ENCODE measurements around the gene DYSF.

DYSF gene

DNA sequence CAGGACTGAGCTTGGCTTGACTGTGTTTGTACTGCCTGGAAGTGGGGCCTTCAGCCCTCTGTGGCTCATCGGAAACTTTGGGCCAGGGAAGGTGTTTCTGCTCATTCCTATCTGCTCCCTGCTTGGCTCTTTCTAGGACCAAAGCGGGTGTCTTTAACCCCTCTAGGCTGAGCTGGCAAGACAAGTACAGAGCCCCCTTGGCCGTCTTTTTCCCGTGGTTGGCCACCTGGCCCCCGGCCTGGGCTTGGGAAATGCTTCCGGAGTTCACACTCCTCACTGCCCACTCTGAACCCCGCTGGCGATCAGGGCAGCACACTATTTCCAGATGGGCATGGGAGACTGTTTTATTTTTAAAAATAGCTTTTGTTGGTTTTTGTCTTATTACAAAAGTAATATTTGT, 243.0 kb downstream of the DYSF start:
- DNase-seq = no peak

DNA sequence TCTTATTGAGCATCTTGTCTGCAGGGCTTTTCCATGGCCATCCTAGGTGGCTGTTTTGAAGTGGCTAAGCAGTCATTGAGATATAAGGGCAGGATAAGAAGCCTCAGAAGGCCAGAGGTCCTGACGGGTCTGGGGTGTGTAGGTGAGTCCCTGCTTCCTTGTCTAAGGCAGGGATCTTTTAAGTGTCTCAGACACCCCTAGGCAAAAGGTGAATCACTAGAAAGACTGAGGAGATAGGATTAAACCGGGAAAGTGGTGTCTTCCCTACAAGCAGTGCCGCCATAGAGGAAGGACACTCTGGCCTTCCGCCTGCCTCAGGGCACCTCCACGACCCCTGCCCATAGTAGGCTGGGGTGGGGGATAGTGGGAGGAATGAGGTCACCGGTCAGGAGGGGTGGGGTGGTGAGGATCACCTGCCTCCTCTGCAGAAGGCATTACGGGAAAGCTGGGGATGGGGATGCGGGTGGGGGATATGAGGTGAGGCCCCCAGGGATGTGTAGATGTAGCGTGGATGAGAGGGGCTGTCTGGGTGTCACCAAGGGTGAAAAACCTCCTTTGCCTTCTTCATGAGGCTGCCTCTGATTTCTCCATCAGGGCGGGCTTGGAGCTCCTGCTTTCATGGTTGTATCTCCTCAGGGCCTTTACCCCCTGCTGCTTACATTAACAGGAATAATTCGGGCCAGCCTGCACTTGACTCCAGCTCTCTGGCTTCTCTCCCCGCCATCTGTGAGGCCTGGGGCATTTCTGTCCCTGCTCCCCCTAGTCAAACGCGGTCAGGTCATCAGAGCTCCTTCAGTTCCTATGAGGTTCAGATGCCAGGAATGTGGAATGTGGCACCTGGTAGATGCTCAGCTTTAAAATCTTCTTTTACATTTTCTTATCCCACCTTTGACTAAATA, 244.0 kb downstream of the DYSF start:
- no peak for DNase-seq

DNA sequence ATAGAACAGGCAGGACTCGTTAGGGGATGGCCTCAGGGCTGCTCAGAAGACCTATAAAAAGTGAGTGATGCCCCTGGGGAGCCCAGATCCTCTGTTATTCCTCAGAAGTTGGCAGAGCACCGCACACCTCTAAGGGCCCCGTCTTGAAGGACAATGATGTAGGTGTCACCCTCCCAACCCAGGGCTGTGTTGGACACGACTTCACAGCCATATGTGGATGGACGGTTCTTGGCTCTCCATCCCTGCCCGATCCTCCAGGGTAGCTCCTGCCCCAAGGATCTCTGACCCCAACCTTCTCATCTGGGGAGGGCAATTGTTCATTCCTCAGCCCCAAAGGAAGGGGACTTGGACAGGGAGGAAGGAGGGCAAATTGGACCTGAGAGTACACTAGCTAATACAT, 246.1 kb downstream of the DYSF start:
- no peak for DNase-seq

DNA sequence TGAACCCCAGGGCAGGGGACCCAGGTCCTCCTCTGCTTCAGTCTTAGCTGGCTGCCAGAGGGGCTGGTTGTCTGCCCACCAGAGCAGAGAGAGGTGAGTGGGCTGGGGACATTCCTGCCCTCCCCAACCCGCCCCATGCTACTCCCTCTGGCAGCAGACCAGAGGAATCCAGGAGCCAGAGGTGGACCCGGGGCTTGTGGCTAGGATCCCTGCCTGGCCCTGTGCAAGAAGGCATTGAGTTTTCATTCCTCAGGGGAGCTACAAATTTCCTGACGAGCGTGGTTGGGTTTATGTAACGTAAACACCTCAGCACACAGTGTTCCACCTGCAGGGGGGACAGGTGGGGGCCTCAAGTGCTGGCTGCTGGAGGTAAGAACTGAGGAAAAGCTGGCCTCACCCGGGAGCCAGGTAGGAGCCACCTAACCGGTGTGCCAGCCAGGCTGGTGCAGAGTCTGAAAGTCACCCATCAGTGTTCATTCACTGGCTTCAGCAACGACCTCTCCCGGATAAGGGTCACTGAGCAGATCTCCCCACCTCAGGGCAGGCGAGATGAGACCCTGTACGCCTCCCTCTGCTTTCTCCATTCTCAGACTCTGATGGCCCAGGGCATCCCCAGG, 246.8 kb downstream of the DYSF start:
- DNase-seq = peak in 1 of 2 donors; percentile 6

DNA sequence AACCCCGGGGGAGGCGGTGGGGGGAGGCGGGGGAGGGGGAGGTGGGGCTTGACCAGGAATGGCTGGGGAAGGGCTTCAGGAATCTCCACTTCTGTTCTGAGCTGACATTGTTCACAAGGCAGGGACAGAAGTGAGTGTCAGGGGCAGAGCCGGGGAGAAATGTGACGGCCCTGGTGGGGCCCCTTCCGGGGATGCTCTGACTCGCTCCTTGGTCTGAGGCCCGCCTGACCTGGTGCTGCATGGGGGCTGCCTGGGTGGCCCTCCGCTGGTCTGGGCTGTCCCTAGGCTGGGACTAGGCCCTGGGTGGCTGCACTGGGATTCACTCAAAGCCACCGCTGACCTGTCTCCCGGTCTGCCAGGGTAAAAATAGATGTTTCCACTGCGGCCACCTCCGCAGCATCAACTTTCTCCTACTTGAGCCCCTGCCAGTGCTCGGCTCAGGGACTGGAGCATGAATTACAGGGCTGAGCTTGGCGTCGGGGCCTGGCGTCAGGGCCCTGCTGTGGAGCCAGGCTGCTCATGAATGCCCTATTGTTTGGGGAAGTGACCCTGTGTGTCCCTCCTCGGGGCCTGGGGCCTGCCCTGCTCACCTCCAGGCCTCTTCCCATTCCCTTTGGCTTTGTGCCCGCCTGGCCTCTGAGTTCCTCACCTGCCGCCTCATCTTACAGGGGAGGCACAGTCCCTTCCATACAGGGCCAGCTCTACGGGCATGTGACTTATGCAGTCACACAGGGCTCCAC, 247.5 kb downstream of the DYSF start:
- peak in 1 of 2 donors; percentile 6 for DNase-seq

DNA sequence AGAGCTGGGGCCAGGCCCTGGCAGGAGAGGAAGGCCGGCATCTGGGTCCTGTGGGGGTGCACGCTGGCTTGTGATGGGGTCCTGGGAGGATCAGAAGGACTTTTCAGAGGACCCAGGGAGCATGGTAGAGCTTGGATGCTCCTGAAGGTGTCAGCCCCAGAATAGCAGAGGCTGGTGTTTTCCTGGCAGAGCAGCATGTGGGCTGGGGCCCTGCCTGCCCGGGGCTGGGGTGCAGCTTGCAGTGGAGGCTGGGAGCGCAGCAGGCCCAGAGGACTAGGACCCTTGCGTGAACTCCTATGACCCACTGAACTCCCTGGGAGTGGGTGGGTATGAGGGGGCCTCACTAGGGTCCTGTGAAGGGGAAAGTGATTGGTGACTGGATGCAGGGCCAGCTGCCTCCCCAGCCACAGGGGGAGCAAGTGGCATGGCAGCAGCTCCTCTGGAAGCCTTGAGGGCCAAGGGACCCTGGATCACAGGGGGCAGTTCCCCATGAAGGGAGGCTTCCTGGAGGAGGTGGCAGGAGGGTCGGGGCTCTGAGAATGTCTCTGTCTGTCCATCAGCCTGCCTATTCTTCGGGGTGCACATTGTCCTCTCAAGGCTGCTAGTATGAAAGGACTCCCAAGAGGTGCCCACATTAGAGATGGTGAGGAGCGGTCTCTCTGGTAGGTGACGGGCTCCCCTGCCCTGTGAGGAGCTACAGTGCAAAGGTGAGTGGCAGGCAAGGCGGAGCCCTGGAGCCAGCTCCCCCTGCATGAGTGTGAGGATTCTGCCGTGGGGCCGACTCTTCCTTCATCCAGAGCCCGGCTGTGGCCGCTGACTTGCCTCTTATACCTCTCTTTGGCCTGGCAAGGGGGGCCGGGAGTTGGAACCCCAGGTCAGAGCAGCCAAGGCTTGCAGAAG, 249.0 kb downstream of the DYSF start:
- DNase-seq = no peak

DNA sequence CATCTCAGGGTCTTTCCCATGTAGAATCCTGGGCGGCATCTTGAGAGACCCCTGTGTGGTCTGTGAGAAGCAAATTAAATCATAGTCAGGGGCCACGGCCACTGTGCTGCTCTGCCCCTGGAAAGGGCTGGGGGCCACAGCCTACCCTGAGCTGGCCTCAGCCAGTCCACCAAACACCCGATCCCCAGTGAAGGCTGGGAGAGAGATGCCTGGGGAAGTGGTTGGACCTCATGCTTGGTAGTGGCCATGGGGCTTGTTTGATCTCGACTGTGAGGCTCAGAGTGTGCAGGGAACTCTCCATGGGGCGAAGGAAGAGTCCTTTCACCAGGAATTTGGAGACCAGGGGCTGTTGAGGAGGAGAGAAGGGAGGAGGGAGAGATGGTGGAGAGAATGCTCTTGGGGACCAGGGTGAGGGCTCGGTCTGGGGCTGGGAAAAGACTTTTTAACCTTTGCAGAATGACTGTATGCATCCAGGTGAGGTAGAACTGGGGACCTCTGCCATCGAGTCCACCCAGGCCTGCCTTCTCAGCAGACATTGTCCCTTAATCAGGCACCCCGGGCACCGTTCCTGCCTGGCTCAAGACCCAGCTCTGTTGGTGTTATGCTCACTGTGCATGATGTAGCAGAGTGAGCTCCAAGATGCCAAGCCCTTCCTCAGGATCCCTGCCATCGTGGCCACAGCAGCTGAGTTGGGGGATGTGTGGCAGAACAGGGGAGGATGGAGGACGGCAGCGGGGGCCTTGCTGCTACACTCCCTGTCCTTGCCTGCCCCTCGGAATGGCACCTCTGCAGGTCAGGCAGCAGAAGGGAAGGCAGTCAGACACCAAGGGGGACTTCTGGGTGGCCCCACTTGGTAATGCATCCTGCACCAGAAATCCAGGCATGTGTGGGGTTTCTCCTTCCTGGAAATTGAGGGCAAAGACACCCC, 249.9 kb downstream of the DYSF start:
- no peak for DNase-seq

DNA sequence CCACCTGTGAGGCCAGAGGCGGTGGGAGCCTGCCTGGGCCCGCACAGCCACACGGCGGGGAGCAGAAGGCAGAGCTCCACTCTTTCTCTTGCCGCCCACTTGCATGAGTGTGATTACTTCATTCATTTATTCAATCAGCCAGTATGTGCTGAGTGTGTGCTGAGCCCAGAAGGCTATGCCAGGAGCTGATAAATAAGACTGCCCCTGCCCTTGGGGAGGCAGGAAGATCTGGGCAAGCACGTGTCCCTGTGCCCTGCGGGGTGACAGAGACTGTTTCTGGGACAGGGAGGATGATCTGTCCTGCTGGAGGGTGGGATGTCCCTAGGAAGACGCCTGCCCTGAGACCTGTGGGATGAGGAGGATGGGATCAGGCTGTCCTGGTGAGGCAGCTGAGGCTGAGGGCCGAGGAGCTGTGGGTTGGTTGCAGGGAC, 250.8 kb downstream of the DYSF start:
- no peak for DNase-seq

DNA sequence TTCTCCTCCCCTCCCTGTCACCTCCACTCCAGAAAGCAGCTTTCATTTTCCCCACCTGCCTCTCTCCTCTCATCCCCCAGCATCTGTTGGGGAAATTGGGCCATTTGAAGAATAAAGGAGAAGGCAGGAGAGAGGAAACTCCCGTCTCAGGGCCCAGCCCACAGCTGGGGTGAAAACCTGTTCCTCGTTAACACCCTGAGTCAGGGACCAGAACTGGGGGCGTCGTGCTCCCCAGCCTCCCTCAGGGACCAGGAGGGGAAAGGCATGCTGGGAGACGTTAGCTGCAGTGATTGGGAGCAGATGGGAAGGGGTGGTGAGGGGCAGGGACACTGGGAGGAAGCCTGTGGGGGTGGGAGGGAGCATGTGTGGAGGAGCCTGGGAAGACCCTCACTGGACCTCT, 251.3 kb downstream of the DYSF start:
- no peak for DNase-seq

DNA sequence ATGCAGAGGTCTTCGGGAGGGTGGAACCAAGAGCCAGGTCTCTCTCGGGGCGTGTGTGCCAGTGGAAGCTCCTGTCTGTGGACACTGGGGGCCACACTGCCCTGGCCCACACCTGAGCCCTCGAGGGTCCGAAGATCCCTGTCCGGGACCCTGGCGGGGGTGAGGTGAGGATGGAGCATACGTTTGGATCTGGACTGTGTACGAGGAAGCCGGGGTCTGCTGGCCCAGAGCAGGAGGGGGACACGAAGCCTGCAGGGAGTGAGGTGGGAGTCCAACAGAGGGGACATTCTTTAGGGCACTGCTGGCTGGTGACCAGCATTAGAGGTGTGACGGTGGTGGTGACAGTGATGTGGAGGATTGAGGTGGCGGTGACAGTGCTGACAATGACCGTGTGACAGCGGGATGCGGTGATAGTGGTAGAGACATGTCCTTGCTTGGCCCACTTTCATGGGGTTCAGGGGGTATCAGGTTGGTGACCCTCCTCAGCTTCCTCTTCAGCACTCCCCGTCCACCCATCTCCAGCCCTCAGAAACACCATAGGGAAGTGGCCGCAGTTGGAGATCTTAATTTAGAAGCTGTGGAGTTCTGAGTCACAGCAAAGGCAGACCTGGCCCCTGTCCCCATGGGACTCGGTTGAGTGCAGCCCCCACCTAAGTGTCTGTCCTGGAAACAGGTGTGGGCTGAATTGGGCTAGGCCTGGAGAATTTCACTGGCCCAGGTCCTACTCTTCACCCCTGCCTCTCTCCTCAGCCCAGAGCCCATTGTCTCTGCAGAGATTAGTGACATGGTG, 252.0 kb downstream of the DYSF start:
- no peak for DNase-seq

DNA sequence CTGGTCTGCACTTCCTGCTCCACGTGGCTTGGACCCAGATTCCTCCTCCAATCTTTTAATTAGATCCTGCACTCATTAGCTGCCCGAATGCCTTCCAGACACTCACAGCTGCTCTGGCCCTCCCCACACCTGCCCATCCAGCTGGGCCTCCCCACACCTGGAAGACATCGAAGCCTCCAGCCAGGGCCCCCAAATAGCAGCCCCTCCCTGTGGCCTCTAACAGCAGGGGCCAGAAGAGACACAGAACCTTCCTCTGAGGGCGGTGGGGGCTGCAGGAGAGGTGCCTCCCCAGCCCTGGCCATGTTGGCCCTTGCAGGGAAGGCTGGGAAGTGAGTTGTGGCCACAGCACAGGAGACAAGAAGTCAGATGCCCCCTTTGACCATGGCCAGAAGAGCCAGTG, 252.8 kb downstream of the DYSF start:
- DNase-seq = no peak

DNA sequence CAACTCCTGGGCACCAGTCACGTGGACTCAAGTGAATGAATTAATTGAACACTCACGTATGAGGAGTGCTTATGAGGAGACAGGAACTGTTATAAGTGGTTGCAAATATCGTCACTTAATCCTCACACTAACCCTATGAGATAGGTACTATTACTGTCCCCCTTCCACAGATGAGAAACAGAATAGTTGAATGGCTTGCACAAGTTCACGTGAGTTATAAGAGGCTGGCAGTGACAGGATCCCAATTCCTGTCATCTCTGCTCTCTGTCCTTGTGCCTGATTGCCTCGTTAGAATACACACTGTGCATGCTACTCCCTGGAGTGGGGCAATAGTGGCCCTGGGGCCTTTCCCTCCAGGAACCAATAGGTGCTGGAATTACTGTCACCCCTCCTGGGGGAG, 253.5 kb downstream of the DYSF start:
- no peak for DNase-seq

DNA sequence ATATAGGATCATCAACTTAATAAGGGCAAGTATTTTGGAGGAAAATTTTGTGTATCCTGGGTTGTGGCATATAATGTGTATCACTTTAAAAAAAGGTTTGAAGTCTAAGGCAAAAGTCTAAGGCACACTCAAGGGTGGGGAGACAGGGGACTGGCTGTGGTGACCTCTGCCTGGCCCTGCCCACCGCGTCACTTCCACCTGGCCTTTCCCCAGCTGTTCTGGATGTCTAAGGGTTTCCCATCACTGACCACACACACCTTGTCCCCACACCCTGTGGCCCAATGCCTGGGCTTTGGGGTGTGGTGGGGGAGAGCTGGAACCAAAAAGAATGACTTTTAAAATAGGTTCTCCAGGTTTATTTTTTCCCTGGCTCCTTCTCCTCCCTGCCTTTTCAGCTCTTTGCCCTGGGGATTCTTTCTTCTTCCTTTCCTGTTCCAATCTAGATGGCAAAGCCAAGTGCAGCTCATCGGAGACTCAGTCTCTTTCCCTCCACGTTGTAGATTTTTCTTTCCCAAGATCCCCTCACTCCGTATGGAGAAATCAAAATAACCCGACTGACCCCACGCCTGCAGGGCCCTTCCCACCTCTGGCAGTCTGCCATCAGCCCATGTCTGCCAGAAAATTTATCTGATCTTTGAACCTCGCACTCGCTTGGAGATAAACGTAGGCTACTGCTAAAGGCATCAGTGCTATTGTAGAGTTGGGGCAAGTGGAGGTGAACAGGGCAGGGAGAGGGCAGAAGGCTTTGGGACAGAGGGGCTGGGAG, 257.2 kb downstream of the DYSF start:
- DNase-seq = no peak

DNA sequence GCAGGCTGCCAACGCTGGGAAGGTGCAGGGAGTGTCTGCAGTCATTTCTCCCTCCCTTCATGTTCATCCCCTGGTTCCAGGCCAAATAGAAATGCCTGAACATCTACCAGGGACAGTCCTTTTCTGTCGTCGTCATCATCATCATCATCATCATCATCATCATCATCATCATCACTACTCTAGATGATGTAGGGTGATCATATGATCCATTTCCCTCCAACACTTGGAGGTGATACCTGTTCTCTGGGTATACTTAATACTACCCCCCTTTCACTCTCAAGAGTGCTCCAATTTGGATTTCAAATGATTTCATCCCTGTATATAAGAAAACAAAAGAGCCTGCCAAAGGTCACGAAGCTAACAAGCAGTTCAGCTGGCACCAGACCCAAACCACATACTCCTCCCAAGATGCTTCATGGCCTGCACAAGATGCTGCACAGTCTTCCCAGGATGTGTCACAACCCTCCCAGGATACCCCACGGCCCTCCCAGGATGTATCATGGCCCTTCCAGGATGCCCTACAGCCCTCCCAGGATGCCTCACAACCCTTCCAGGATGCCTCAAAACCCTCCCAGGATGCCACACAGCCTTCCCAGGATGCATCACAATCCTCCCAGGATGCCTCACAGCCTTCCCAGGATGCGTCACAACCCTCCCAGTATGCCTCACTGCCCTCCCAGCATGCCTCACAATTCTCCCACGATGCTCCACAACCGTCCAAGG, 257.9 kb downstream of the DYSF start:
- no peak for DNase-seq

DNA sequence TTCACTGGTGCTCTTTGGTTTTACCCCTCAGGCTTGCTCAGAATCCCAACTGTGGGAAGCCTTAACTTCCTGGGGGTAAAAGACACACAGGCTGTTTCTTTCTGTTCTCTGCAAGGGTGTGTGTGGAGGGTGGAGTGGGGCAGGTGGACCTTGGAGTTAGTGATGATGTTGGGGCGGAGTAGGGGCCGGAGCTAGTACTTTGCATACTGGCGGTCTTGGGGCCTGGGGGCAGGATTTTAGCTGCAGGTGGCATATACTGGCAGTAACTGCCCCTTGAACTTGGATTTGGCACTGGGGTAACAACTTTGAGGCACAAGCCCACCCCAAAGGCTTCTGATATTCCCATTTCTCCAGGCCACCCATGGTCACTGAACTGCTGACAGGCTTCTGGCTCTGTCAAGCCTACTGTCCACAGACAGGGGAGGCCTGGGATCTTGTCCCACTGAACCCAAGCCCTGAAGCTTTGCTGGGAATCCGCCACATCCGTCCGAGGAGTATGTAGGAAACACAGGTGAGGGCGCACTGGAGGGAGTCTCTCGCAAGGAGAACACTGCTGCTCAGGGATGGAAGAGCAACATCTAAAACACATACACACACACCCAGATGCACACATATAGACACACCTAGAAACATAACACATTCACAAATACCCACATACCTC, 258.9 kb downstream of the DYSF start:
- DNase-seq = no peak

DNA sequence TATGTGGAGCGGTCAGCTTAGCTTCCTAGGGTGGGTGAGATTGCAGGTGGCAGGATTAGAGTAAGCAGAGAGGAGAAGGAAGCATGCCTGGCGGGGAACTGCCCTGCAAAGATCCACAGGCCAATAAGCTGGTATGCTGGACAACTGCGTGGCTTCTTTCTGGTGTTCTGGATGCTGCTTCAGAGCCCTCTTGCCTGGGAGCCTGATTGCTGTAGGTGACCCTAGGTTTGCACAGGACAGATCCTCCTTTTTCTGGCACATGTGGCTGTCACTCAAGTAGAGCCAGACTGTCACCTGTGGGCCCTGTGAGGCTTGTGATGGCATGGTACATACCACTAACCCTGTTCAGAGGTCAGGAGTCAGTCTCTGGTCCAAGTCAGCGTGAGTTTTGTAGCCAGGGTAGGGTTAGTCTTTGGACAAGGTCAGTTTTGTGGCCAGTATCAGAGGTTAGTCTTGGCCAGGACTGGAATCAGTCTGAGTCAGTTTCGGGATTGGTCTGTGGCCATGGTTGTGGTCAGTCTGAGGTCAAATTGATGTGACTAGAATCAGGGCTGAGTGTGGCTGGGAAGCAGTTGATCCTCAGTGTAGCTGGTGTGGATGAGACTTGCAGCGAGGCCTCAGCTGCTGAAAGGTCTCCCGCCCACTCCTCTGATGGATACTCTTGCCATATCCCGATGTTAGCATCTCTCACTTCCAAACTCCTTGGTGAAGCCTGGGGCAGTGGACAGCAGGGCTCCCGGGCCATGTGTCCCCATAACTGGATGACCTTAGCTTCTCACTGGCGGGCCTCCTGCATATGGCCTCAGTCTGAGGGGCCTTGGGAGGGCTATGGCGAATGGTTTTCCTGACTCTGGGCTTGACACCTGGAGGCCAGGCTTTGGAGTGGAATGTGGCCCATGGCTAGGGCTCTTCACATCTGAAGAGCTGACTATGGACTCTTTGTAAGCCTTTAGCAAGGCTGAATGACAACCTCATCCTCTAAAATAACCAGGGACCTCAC, 260.5 kb downstream of the DYSF start:
- DNase-seq = no peak

DNA sequence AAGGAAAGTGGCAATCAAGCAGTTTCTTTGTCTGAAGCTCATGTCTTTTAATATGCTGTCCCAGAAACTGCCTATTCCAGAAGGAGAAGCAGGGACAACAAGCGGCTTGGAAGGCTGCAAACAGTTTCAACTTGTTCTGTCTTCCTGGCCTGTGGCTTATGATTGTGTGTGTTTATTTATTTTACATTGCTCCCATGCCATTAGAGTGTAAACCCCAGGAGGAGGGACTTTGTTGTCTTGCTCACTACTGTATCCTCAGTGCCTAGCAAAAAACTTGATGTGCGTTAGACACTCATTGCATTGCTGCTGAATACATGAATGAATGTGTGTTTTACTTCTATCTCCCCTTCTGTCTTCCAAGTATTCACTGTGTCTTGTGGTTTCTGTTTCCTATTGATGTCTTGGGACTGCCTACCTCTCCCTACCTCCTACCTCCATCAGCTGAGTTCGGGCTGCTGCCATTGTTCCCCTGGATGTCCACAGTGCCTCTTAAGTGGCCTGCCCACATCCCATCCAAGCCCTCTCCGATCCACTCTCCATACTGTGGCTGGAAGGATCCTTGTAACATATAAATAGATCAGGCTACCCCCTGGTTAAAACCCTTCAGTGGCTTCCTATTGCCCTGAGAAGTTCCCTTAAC, 261.4 kb downstream of the DYSF start:
- no peak for DNase-seq
